ENCODE measurements around the gene SPINT2.

Gene SPINT2

GRCh38 chr19:38264486-38265212 lies at the start of gene SPINT2:
Gene SPINT2 (plus strand): TSS chr19:38264573. CDS start chr19:38264893, 320 bp downstream.
- DNase-seq (ENCODE audit: extremely low spot score), result peak; percentile 56
- ChIA-PET CTCF (interaction anchor here (1.3 to 2.3 kb wide), 4 partner anchors 10 to 363 kb away, joined by 4 to 9 read pairs (median 5); no protein-coding TSS in a partner anchor), POLR2A (no interaction called here)
- no peak for TF ChIP-seq CTCF (IDR thresholded peaks at IDR 0.05; ENCODE audit: control extremely low read depth, extremely low read depth, low read depth, missing control alignments)

GRCh38 chr19:38216785-38217641 lies 47.4 kb upstream of the SPINT2 start:
- no peak for TF ChIP-seq CTCF (IDR thresholded peaks at IDR 0.05; ENCODE audit: control extremely low read depth, extremely low read depth, low read depth, missing control alignments)
- POLR2A ChIA-PET, result interaction anchor here (0.7 kb wide), 1 partner anchor 171 kb away, joined by 3 read pairs; the partner anchor contains the start of gene GGN
- no peak for DNase-seq (ENCODE audit: extremely low spot score)
- CTCF ChIA-PET, result interaction anchor here (1.1 kb wide), 1 partner anchor 10 kb away, joined by 3 read pairs; no protein-coding TSS in a partner anchor

- TF ChIP-seq CTCF (IDR thresholded peaks at IDR 0.05; ENCODE audit: control extremely low read depth, extremely low read depth, low read depth, missing control alignments), result no peak
- DNase-seq (ENCODE audit: extremely low spot score), result no peak
- ChIA-PET POLR2A (no interaction called here), CTCF (interaction anchor here (1.0 to 1.5 kb wide), 2 partner anchors 26 to 117 kb away, joined by 3 read pairs; partner anchors contain the start of gene CATSPERG)
Observed at GRCh38 chr19:38218204-38218603, 46.2 kb upstream of the SPINT2 start.

GRCh38 chr19:38219221-38219620 lies 45.2 kb upstream of the SPINT2 start:
- TF ChIP-seq CTCF (IDR thresholded peaks at IDR 0.05; ENCODE audit: control extremely low read depth, extremely low read depth, low read depth, missing control alignments), result no peak
- POLR2A ChIA-PET, result no interaction called here
- no peak for DNase-seq (ENCODE audit: extremely low spot score)
- CTCF ChIA-PET, result interaction anchor here (1.0 to 1.5 kb wide), 2 partner anchors 25 to 116 kb away, joined by 3 read pairs; partner anchors contain the start of gene CATSPERG

GRCh38 chr19:38221421-38221820 lies 43.0 kb upstream of the SPINT2 start:
- DNase-seq (ENCODE audit: extremely low spot score), result no peak
- POLR2A ChIA-PET, result no interaction called here
- TF ChIP-seq CTCF (IDR thresholded peaks at IDR 0.05; ENCODE audit: control extremely low read depth, extremely low read depth, low read depth, missing control alignments), result no peak
- CTCF ChIA-PET, result no interaction called here
